LNCaP clone FGC (cell line): ENCODE measurements around the gene FBXL3.

Source experiments
- DNase-seq: peaks from one replicate; pipeline ENCODE4 v3.0.0-alpha.2; 2011; ENCODE audit warnings: low read depth
- H3K4me3 ChIP-seq: 2 replicates; pipeline ENCODE4 v1.5.1; 2011; ENCODE audit warnings: mild to moderate bottlenecking, low read depth, low read length, control low read depth
- TF ChIP-seq, protein P1 (sequence below): IDR thresholded peaks from 2 replicates; pipeline ENCODE4 v1.5.1; 2012; ENCODE audit warnings: mild to moderate bottlenecking; ENCODE audit not compliant: control insufficient read depth, insufficient read depth; ENCODE audit errors: extremely low read depth

FBXL3 gene

DNA sequence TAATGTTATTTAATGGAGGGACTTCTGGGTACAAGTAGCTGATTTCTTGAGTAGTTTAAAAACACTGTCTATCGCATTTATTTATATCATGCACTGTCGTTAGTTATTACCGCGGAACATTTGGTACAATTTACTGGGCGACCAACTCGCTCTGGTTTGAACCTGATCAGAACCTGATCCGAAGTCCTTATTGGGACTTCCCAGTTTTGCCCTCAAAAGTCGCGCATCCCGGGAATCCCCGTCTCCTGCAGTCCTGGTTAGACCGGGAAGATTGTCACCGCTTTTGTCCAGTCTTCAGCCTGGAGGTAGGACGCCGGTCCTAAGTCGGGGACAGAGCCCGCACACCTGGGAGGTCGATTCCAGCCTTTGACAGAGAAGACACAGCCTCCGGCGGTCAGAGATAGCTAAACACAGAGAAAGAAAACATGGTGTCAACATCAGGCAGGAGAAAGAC is 34.4 kb downstream of the FBXL3 start:
- no peak for DNase-seq
- TF ChIP-seq, protein P1, sequence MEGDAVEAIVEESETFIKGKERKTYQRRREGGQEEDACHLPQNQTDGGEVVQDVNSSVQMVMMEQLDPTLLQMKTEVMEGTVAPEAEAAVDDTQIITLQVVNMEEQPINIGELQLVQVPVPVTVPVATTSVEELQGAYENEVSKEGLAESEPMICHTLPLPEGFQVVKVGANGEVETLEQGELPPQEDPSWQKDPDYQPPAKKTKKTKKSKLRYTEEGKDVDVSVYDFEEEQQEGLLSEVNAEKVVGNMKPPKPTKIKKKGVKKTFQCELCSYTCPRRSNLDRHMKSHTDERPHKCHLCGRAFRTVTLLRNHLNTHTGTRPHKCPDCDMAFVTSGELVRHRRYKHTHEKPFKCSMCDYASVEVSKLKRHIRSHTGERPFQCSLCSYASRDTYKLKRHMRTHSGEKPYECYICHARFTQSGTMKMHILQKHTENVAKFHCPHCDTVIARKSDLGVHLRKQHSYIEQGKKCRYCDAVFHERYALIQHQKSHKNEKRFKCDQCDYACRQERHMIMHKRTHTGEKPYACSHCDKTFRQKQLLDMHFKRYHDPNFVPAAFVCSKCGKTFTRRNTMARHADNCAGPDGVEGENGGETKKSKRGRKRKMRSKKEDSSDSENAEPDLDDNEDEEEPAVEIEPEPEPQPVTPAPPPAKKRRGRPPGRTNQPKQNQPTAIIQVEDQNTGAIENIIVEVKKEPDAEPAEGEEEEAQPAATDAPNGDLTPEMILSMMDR = no peak
- H3K4me3 ChIP-seq = peak overlapping the region; percentile 68

GRCh38 chr13:76991796-76992547 is 35.0 kb downstream of the FBXL3 start, which contains the start of gene CLN5:
TSS of gene CLN5 (plus strand) at chr13:76992081. CDS start at chr13:76992099, 18 bp downstream.
- peak; percentile 79 for DNase-seq

DNA sequence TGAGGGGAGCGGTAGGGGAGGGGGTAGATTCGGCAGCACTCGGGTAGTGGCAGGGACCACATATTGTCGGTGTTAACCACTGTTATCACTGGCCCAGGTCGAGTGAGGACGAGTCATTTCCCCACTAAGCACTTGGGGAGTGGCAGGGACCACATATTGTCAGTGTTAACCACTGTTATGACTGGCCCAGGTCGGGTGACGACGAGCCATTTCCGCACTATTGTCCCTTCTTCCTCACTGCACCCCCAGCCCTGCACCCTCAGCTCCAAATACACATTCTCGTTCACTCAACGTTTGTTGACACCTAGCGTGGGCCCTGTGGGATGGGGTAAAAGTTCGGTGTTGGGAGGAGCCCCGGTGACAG is 35.5 kb downstream of the FBXL3 start:
- DNase-seq = no peak
- TF ChIP-seq, protein P1 = no peak
- H3K4me3 ChIP-seq = peak overlapping the region; percentile 68

More at GRCh38 chr13:76991796-76992547, 35.0 kb downstream of the FBXL3 start, which contains the start of gene CLN5:
- TF ChIP-seq, protein P1 = no peak
- H3K4me3 ChIP-seq = peak within 1 kb of the TSS; percentile 68

- TF ChIP-seq, protein P1 = no peak
- H3K4me3 ChIP-seq = no peak overlapping the region
- no peak for DNase-seq
Measured at GRCh38 chr13:76983676-76984075, 43.3 kb downstream of the FBXL3 start.

DNA sequence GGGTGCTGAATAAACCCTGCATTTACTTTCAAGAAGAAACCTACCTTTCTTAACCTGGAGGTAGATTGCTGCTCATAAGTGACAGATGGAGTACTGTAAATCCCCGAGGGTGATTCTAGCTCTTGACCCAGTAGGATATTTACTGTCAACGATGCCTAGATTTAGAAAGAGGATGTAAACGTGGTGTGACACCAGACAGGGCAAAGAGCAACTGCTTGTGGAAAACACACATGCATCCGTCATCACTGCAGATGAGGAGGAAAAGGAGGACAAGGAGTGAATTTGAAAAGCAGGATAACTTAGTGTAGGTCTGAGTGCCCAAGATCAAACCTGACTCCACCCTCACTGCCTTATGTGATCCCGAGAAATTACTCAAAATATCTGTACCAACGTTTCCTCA is 44.9 kb downstream of the FBXL3 start:
- TF ChIP-seq, protein P1 = no peak
- no peak overlapping the region for H3K4me3 ChIP-seq
- DNase-seq = no peak

- TF ChIP-seq, protein P1 = peak; percentile 92
- no peak for DNase-seq
- H3K4me3 ChIP-seq = peak overlapping the region; percentile 26
Measured at GRCh38 chr13:76980075-76980718, 46.8 kb downstream of the FBXL3 start.

DNA sequence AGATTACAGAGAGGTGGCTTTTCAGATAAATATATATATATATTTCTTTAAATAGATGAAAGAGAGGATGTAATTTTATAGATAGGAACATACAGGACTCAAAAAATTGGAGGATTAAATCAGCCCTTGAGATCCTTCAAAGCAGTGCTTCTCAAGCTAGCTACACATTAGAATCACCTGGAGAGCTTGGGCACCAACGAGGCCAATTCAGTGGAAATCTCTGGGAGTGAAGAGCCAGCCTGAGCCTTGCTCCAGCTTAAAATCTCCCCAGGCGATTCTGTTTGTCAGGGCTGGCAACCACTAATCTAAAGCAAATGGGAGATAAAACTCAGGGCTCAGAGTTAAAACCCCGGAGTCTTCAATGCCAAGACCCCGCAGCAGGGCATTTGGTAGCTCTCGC is 50.0 kb downstream of the FBXL3 start:
- no peak for DNase-seq
- TF ChIP-seq, protein P1 = no peak
- no peak overlapping the region for H3K4me3 ChIP-seq
